ENCODE data around the gene CD81. TPM values are rescaled to one million over a fixed set of nuclear protein-coding genes. Genes with fewer than 3 reads are reported as not detected.
A peak's percentile ranks its signal among the peaks of the same experiment; 100 is the strongest.

The CD81 gene
- total RNA-seq, 2 experiments from 2014 or later, result 127 to 128 TPM

- intact Hi-C loops (cut with micrococcal nuclease), result loop anchor here (1.0 to 10.0 kb wide), 4 partner anchors 45 to 547 kb away; partner anchors contain the start of genes KCNQ1OT1, NAP1L4 and TSSC4
- H3K27me3 Mint-ChIP-seq (ENCODE audit: low read depth), result no peaks in the 10 kb centered on the region
- no peaks in the 10 kb centered on the region for H3K9me3 Mint-ChIP-seq
- DNase-seq, result peak; percentile 40
- peak within 1 kb of the TSS; percentile 89 for H3K4me3 Mint-ChIP-seq
- no peaks in the 10 kb centered on the region for H3K36me3 Mint-ChIP-seq (ENCODE audit: low read depth)
- CTCF ChIA-PET, result interaction anchor here (0.6 to 4.8 kb wide), 8 partner anchors 8 to 323 kb away, joined by 3 to 16 read pairs (median 3); no protein-coding TSS in a partner anchor
- H3K4me1 Mint-ChIP-seq (ENCODE audit: low read depth), result peaks cover 26% of the 10 kb centered on the region
- H3K27ac Mint-ChIP-seq, result no peak within 1 kb of the TSS
Observed at GRCh38 chr11:2444821-2445745, 68.0 kb downstream of the CD81 start, which contains the start of gene KCNQ1. Gene KCNQ1 (plus strand): TSS chr11:2445008. CDS start chr11:2445099, 91 bp downstream.

DNA sequence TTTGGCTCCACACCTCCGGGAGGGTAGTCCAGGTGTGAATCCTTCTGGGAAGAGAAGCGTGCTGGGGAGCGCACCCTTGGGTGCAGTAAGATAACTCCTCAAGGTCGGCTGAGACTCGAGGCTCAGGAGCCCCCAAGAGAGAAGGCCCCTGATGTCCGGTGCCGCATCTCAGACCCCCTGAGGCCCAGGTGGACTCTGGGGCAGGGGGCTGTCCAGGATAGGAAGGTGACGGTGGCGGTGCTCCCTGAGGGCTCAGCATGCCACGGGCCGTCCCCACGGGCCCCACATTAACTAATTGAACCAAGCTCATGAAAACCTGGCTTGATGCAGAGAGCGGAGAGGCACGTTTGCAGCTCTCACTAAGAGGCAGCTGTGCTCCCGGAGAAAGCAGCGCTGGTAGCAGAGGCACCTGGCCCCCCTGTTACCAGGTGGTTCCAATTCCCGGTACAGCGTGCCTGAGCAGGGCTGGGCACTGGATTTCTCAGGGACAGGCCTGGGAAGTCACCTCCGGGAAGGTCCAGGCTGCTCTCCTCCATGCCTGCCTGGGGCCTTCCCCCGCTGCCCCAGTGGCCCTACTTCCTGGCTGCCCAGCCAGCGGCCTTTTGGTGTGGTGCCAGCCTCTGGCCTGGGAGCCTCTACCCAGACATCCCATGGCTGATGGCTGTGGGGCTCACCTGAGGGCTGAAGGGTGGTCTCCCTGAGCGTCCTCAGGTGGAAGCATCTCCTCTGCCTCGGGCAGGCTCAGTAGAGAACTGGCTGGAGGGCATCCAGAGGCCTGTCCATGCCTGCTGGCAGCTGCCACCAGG, 68.8 kb downstream of the CD81 start:
- Mint-ChIP-seq H3K9me3 (no peaks in the 10 kb centered on the region), H3K27ac (no peak overlapping the region), H3K4me3 (peak overlapping the region; percentile 89), H3K4me1 (ENCODE audit: low read depth) (peaks cover 26% of the 10 kb centered on the region), H3K27me3 (ENCODE audit: low read depth) (no peaks in the 10 kb centered on the region), H3K36me3 (ENCODE audit: low read depth) (no peaks in the 10 kb centered on the region)
- CTCF ChIA-PET, result interaction anchor here (0.6 to 4.8 kb wide), 7 partner anchors 9 to 141 kb away, joined by 3 to 16 read pairs (median 3); no protein-coding TSS in a partner anchor
- intact Hi-C loops (cut with micrococcal nuclease), result loop anchor here (1.0 to 10.0 kb wide), 5 partner anchors 35 to 447 kb away; partner anchors contain the start of genes KCNQ1OT1 and TSSC4
- peak; percentile 36 for DNase-seq

- CTCF ChIA-PET, result interaction anchor here (1.3 to 4.8 kb wide), 3 partner anchors 10 to 85 kb away, joined by 3 to 16 read pairs (median 4); no protein-coding TSS in a partner anchor
- Mint-ChIP-seq H3K27me3 (ENCODE audit: low read depth) (no peaks in the 10 kb centered on the region), H3K27ac (no peak overlapping the region), H3K4me3 (peak overlapping the region; percentile 89), H3K36me3 (ENCODE audit: low read depth) (no peaks in the 10 kb centered on the region), H3K4me1 (ENCODE audit: low read depth) (peaks cover 26% of the 10 kb centered on the region), H3K9me3 (no peaks in the 10 kb centered on the region)
- intact Hi-C loops (cut with micrococcal nuclease), result loop anchor here (1.0 to 10.0 kb wide), 5 partner anchors 21 to 446 kb away; partner anchors contain the start of gene KCNQ1OT1
- DNase-seq, result peak; percentile 49
Observed at GRCh38 chr11:2446590-2447252, 69.6 kb downstream of the CD81 start.

Other genes with a start within 250 kb of the CD81 start
- under 1 TPM; 0.21 to 0.37 TPM for gene IGF2, start 237.9 kb upstream of the CD81 start, total RNA-seq
- gene INS, start 216.1 kb upstream of the CD81 start, total RNA-seq, result not detected
- gene TH, start 205.5 kb upstream of the CD81 start, total RNA-seq, result not detected
- gene ASCL2, start 106.7 kb upstream of the CD81 start, total RNA-seq, result not detected
- 1 to 10 TPM; 6.1 to 6.6 TPM for gene C11orf21, start 75.4 kb upstream of the CD81 start, total RNA-seq
- gene TSPAN32, start 75.3 kb upstream of the CD81 start, total RNA-seq, result 1 to 10 TPM; 5.0 to 5.3 TPM
- 10 to 100 TPM; 41.9 to 42.0 TPM for gene TSSC4, start 23.4 kb downstream of the CD81 start, total RNA-seq
- not detected for gene TRPM5, start 67.2 kb downstream of the CD81 start, total RNA-seq
- gene KCNQ1, start 67.7 kb downstream of the CD81 start, total RNA-seq, result 10 to 100 TPM; 10.6 to 10.8 TPM

Measured in activated naive CD4-positive, alpha-beta T cell treated with anti-CD3 and anti-CD28 coated beads for 36 hours (primary cell).